Esophagus muscularis mucosa (tissue), 4 donors: Measurements from ENCODE around the gene KRT13. TPM values are rescaled to one million over a fixed set of nuclear protein-coding genes. Genes with fewer than 3 reads are reported as not detected.

ENCODE experiments used
- DNase-seq: peaks from one replicate; pipeline ENCODE4 v3.0.0-alpha.2; 2017; ENCODE audit errors: extremely low spot score
- H3K27ac ChIP-seq, 4 donors: fragments of 200-600 bp; sonication (generic); replicated peaks in 1 of 4; 1 replicate in 3 of 4; 2 replicates in 1 of 4; pipeline ENCODE4 v1.5.1; 2016 to 2019; ENCODE audit warnings: mild to moderate bottlenecking in 1 of 4
- H3K27me3 ChIP-seq, 4 donors: fragments of 200-600 bp; sonication (generic); one replicate each; pipeline versions ENCODE4 v1.5.1 to v1.6.0; 2016 to 2019
- H3K36me3 ChIP-seq, 4 donors: fragments of 200-600 bp; sonication (generic); one replicate each; pipeline ENCODE4 v1.5.1; 2016 to 2019
- H3K4me1 ChIP-seq, 4 donors: fragments of 200-600 bp; sonication (generic); one replicate each; pipeline ENCODE4 v1.5.1; 2016 to 2019
- H3K4me3 ChIP-seq, 4 donors: fragments of 200-600 bp; sonication (generic); 1 replicate in 2 of 4; 2 replicates in 2 of 4; pipeline ENCODE4 v1.5.1; 2016 to 2019; ENCODE audit warnings: mild to moderate bottlenecking in 4 of 4, moderate library complexity in 1 of 4
- H3K9me3 ChIP-seq, 4 donors: fragments of 200-600 bp; sonication (generic); 1 replicate in 3 of 4; 2 replicates in 1 of 4; pipeline ENCODE4 v1.5.1; 2016 to 2019
- EP300 ChIP-seq: sonication (generic); formaldehyde crosslinking; IDR thresholded peaks from one replicate; pipeline ENCODE4 v1.6.1; 2017; ENCODE audit warnings: antibody characterized with exemption
- POLR2A ChIP-seq: fragments of 450-650 bp; IDR thresholded peaks from one replicate; pipeline ENCODE4 v1.6.1; 2017; ENCODE audit warnings: antibody characterized with exemption, moderate library complexity, mild to moderate bottlenecking, low read depth
- POLR2AphosphoS5 ChIP-seq, 2 donors: sonication (generic); formaldehyde crosslinking; IDR thresholded peaks; one replicate each; pipeline ENCODE4 v1.6.1; 2017; ENCODE audit warnings: antibody characterized with exemption in 2 of 2
- WGBS: methylation state at CpG from one replicate; pipeline ENCODE4 v1.1.5; 2018; 5-methylcytosine and 5-hydroxymethylcytosine counted together
- intact Hi-C: fragments of 100-400 bp; cut with DNase I; formaldehyde crosslinking; loops from one replicate; pipeline ENCODE4 v1.15.1; 2023
- total RNA-seq, 4 donors: library from RNA; depleted of rRNA; stranded (reverse); fragments of >200 nt; gene quantifications; one replicate each; pipeline versions ENCODE4 v1.1.0 to v1.2.1, GENCODE V29; 2016
- TF ChIP-seq, protein P1 (sequence below), 3 experiments: fragments of 200-600 bp in 2 of 3; fragments of 450-650 bp in 1 of 3; sonication (generic) in 2 of 3; IDR thresholded peaks; one replicate each; pipeline ENCODE4 v1.5.1; 2017 to 2019; ENCODE audit warnings: antibody characterized with exemption in 3 of 3, mild to moderate bottlenecking in 2 of 3, moderate library complexity in 1 of 3

The KRT13 gene
- total RNA-seq, 4 donors from 2014 or later, result 0.39 to 23.3 (median 0.52) TPM; not detected in 1

DNA sequence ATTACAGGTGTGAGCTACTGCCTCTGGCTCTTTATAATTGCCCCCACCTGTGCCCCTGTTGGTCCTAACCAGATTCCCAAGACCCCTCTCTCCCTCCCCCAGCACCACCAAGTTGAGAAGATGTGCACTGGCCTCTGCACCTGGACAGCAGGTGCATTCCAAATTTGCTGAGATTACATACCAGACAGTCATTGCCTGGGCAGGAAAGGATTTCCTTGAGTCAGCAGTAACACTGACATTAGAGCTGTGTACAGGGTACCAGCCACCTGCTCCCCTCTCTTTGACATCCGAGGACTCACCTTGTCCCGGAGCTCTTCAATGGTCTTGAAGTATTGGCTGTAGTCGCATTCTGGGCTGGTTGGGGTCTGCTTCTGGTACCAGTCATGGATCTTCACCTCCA, 12.6 kb upstream of the KRT13 start:
- 93% methylated on average over 3 of the region's 3 CpGs for WGBS
- H3K9me3 ChIP-seq, result no peaks in the 10 kb centered on the region
- no peaks in the 10 kb centered on the region for H3K36me3 ChIP-seq
- TF ChIP-seq POLR2A (no peak), EP300 (no peak), POLR2AphosphoS5 (IDR thresholded peaks at IDR 0.05) (no peak)
- TF ChIP-seq, protein P1, sequence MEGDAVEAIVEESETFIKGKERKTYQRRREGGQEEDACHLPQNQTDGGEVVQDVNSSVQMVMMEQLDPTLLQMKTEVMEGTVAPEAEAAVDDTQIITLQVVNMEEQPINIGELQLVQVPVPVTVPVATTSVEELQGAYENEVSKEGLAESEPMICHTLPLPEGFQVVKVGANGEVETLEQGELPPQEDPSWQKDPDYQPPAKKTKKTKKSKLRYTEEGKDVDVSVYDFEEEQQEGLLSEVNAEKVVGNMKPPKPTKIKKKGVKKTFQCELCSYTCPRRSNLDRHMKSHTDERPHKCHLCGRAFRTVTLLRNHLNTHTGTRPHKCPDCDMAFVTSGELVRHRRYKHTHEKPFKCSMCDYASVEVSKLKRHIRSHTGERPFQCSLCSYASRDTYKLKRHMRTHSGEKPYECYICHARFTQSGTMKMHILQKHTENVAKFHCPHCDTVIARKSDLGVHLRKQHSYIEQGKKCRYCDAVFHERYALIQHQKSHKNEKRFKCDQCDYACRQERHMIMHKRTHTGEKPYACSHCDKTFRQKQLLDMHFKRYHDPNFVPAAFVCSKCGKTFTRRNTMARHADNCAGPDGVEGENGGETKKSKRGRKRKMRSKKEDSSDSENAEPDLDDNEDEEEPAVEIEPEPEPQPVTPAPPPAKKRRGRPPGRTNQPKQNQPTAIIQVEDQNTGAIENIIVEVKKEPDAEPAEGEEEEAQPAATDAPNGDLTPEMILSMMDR (IDR thresholded peaks at IDR 0.05), result no peak
- H3K27ac ChIP-seq, result no peak overlapping the region
- DNase-seq, result no peak
- peaks cover 0 to 44% (median 0%) of the 10 kb centered on the region in 4 donors for H3K27me3 ChIP-seq
- no peaks in the 10 kb centered on the region for H3K4me1 ChIP-seq
- H3K4me3 ChIP-seq, result no peak overlapping the region
- intact Hi-C loops, result no loop called here

DNA sequence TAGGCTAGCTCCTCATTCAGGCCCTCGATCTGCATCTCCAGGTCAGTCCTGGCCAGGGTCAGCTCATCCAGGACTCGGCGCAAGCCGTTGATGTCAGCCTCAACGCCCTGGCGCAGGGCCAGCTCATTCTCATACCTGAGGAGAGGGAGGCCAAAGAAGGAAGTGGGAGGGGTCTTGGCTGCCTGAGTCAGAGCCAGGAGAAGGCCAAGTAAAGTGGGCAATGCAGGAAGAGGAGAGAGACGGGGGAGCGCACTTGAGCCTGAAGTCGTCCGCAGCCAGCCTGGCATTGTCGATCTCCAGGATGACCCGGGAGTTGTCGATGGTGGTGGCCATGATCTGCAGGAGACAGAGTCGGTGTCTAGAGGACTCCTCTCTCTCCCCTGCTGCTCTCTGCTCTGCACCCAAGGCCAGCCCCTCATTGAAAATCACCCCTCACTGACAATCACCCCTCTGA, 11.4 kb upstream of the KRT13 start:
- no peak overlapping the region for H3K4me3 ChIP-seq
- intact Hi-C loops, result no loop called here
- no peaks in the 10 kb centered on the region for H3K36me3 ChIP-seq
- no peaks in the 10 kb centered on the region for H3K9me3 ChIP-seq
- H3K4me1 ChIP-seq, result no peaks in the 10 kb centered on the region
- TF ChIP-seq POLR2AphosphoS5 (IDR thresholded peaks at IDR 0.05) (no peak), EP300 (no peak), POLR2A (no peak)
- TF ChIP-seq, protein P1 (IDR thresholded peaks at IDR 0.05), result no peak
- WGBS, result 92% methylated on average over 14 of the region's 14 CpGs
- DNase-seq, result no peak
- no peak overlapping the region for H3K27ac ChIP-seq
- H3K27me3 ChIP-seq, result peaks cover 0 to 44% (median 0%) of the 10 kb centered on the region in 4 donors

DNA sequence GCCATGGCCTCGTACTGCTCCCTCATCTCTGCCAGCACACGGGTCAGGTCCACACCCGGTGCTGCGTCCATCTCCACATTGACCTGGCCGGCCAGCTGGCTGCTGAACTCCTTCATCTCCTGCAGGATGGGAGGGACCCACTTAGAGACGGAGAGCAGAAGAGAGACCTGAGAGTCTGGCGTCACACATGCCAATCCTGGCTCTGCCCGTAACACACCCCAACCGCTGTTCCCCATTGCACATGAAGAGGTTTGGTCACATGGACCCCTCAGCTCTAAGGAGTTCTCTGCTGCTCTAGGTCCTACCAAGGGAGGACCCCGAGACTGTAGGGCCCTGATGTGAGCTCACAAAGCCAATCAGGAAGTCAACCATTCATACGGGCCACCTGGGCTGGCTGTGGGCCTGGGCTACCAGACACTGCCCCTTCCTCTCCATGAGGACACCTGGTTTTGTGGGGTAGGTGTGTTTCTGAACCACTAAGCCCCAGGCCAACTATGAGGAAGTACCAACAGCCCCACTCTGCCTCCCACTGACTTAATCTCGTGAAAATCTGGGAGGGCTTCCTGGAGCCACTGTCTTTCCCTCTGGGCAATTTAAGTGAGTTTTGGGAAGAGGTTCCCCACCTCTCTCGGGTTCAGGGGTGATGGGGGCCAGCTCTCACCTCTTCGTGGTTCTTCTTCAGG, 10.9 kb upstream of the KRT13 start:
- TF ChIP-seq EP300, result no peak
- TF ChIP-seq POLR2A, result no peak
- TF ChIP-seq, protein P1 (IDR thresholded peaks at IDR 0.05), result no peak
- TF ChIP-seq POLR2AphosphoS5 (IDR thresholded peaks at IDR 0.05), result no peak
- DNase-seq, result no peak
- Histone ChIP-seq H3K4me1 (no peaks in the 10 kb centered on the region), H3K27me3 (peaks cover 0 to 39% (median 0%) of the 10 kb centered on the region in 4 donors), H3K9me3 (no peaks in the 10 kb centered on the region), H3K36me3 (no peaks in the 10 kb centered on the region), H3K4me3 (no peak overlapping the region), H3K27ac (no peak overlapping the region)
- intact Hi-C loops, result no loop called here
- WGBS, result 95% methylated on average over 8 of the region's 14 CpGs

DNA sequence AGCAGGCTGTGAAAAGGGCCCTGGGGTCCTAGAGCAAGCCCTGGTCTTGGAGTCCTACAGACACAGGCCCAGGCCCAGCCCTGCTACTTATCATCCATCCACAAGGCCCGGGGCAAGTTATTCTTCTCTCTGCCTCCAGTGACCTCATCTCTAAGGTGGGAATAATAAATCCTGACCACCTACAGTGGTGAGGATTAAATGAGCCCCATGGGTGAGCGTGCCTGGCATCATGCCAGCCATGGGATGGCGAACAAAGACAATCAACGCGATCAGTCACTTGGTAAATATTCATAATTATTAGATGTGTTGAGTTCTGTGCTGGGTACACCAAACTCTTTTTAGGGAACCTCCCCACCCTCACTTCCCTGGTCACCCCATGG, 7.7 kb upstream of the KRT13 start:
- no peak overlapping the region for H3K27ac ChIP-seq
- DNase-seq, result no peak
- intact Hi-C loops, result no loop called here
- 69% methylated on average over 5 of the region's 5 CpGs for WGBS
- H3K9me3 ChIP-seq, result no peaks in the 10 kb centered on the region
- TF ChIP-seq EP300 (no peak), POLR2AphosphoS5 (IDR thresholded peaks at IDR 0.05) (no peak), POLR2A (no peak)
- TF ChIP-seq, protein P1 (IDR thresholded peaks at IDR 0.05), result no peak
- H3K36me3 ChIP-seq, result no peaks in the 10 kb centered on the region
- peaks cover 0 to 11% (median 0%) of the 10 kb centered on the region in 4 donors for H3K27me3 ChIP-seq
- H3K4me3 ChIP-seq, result no peak overlapping the region
- no peaks in the 10 kb centered on the region for H3K4me1 ChIP-seq
